NCI-H1694 (cell line): ENCODE results near the gene CHMP2A.
"Not testable (repeated sequence)": the region's sequence is repeated elsewhere in the genome, so short reads cannot be mapped to it uniquely, and the experiment has no call there.

Experiments used
- DNase-seq: peaks from one replicate; lab custom pipeline; 2025; lab: John Stamatoyannopoulos, UW

The CHMP2A gene

GRCh38 chr19:58554494-58555368 lies at the start of gene CHMP2A:
Gene CHMP2A, minus strand, starts transcription at chr19:58555105. Its CDS starts 893 bp downstream, at chr19:58554212.
- DNase-seq: no peak

- no peak for DNase-seq
These were observed 31.3 kb upstream of the CHMP2A start for GRCh38 chr19:58586133-58586765.

GRCh38 chr19:58585442-58586132 lies 30.7 kb upstream of the CHMP2A start:
- no peak for DNase-seq

- no peak for DNase-seq
These were observed 29.9 kb upstream of the CHMP2A start for GRCh38 chr19:58584498-58585441.

GRCh38 chr19:58582985-58583384 lies 28.1 kb upstream of the CHMP2A start:
- no peak for DNase-seq

GRCh38 chr19:58581227-58582141 lies 26.6 kb upstream of the CHMP2A start:
- DNase-seq: no peak

- DNase-seq: no peak
These were observed 24.7 kb upstream of the CHMP2A start for GRCh38 chr19:58579473-58580142.

- no peak for DNase-seq
These were observed 23.4 kb upstream of the CHMP2A start for GRCh38 chr19:58578012-58578925.

GRCh38 chr19:58577581-58577980 lies 22.7 kb upstream of the CHMP2A start:
- not testable (repeated sequence) for DNase-seq

GRCh38 chr19:58575183-58576041 lies 20.5 kb upstream of the CHMP2A start:
- DNase-seq: no peak

GRCh38 chr19:58573658-58574164 lies 18.8 kb upstream of the CHMP2A start:
- DNase-seq: no peak

- DNase-seq: no peak
These were observed 18.1 kb upstream of the CHMP2A start, which contains the start of gene MZF1 for GRCh38 chr19:58572818-58573657. Gene MZF1, minus strand, starts transcription at chr19:58573335. Its CDS starts 1,946 bp downstream, at chr19:58571389.

- DNase-seq: no peak
These were observed 17.3 kb upstream of the CHMP2A start for GRCh38 chr19:58572026-58572817.

GRCh38 chr19:58571575-58571947 lies 16.7 kb upstream of the CHMP2A start:
- DNase-seq: no peak

GRCh38 chr19:58570770-58571574 lies 16.1 kb upstream of the CHMP2A start:
- DNase-seq: no peak
